ENCODE results near the gene SYVN1.
"Not testable (repeated sequence)": the region's sequence is repeated elsewhere in the genome, so short reads cannot be mapped to it uniquely, and the experiment has no call there.

Gene SYVN1

DNA sequence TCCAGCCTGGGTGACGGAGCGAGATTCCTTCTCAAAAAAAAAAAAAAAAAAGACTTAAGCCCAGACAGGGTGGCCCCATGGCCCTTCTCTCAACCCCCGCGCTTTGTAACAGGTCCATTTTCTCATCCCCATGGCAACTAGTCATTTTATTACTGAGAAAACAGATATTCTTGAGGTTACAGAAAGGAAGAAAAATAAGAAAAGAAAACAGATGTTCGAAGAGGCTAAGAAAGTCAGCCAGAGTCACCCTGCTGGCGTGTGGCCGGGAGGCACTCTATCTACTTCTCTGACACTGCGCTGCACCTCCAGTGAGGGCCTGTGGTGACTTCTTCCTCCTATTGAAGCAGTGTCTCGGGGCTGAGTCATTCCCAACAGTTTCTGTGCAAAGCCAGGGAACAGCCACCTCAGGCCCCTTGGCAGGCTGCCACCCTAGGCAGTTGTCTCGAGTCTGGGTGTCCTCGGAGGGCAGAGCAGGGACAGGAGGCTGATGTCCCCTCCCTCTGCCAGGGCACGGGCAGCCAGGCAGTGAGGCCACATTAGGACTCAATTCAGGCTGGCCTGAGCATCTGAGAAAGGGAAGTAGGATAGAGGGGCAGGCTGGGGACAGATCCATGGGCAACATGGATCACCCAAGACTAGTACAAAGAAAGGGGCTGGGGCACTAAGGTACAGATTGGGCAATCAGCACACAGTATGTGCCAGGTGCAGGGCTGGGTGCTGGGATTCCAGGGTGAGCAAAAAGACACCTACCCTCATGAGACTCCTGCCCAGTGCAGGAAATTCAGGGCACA lies 16.4 kb upstream of the SYVN1 start:
- peak; percentile 64 to 83 for DNase-seq

DNA sequence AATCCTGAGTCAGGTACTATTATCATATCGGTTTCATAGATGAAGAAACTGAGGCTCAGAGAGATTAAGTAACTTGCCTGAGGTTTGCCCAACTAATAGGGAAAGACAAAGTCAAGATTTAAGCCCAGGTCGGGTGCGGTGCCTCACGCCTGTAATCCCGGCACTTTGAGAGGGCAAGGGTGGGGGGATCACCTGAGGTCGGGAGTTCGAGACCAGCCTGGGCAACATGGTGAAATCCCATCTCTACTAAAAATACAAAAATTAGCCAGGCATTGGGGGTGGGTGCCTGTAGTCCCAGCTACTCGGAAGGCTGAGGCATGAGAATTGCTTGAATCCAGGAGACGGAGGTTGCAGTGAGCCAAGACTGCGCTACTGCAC lies 15.8 kb upstream of the SYVN1 start:
- DNase-seq: not testable (repeated sequence)

DNA sequence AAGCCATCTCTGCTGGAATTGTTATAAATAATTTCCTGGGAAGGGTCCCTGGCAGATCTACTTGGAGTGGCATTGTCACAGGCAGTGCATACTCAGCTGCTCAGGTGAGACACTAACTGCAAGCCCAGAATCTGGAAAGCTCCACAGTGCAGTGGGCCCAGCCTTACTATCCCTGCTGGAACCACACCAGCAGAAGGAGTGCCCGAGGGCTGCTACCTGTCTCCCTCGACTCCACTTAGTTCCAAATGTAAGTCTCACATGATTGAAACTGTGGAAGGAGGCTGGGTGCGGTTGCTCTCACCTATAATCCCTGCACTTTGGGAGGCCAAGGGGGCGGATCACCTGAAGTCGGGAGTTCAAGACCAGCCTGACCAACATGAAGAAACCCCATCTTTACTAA lies 14.3 kb upstream of the SYVN1 start:
- DNase-seq: no peak

GRCh38 chr11:65147352-65148075 lies 13.2 kb upstream of the SYVN1 start:
- DNase-seq: no peak

DNA sequence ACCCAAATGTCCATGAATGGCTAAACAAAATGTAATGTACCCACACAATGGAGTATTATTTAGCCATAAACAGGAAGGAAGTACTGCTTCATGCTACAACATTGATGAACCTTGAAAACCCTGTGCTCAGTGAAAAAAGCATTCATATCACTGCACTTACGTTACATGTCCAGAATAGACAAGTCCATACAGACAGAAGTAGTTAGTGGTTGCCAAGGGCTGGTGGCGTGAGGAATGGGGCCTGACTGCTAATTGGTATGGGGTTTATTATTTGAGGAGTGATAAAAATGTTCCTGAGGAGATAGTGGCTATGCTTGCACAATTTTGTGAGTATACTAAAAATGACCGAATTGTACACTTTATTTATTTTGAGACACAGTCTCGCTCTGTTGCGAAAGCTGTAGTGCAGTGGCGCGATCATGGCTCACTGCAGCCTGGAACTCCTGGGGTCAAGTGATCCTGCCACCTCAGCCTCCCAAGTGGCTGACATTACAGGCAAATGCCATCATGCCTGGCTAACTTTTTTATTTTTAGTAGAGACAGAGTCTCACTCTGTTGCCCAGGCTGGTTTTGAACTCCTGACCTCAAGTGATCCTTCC lies 7.7 kb upstream of the SYVN1 start:
- DNase-seq: no peak

- no peak for DNase-seq
Measured at GRCh38 chr11:65136515-65137096, 2.3 kb upstream of the SYVN1 start.

GRCh38 chr11:65135633-65136145 lies 1.4 kb upstream of the SYVN1 start:
- no peak for DNase-seq

DNA sequence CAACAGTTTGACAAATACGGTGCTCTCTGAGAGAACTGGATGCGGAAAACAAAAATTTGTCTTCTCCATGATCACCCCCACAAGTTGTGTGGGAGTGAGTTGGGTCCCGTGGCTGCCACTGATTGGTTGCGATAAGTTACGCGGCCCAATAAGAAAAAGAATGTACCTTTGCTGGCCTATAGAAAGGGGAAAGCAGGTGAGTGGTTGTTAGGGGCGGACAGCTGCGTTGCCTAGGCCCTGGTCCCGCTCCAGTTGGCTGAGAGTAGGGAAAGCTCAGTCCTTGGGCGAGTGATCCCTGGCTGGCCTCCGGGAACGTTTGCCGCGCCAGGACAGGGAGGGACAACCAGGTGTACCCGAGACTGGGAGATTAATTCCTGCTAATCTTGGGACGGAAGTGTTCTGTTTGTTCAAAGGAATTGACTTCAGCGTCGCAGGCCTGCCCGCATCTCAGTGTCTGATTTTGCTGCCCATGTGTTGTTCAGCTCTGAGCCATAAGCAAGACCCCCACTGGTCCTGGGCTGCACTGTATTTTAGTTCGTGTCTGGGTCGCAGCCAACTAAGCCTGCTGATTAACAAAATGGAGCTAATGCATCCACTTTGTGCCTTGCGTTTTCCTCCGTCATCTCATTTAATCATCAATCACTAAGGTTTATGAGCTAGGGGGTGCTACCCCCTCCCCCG lies 773 bp upstream of the SYVN1 start:
- DNase-seq: peak; percentile 94 to 98

- DNase-seq: no peak
Measured at GRCh38 chr11:65133724-65134123, 595 bp downstream of the SYVN1 start.

GRCh38 chr11:65132988-65133700 lies 1.2 kb downstream of the SYVN1 start:
- no peak for DNase-seq

GRCh38 chr11:65132238-65132987 lies 1.9 kb downstream of the SYVN1 start:
- no peak for DNase-seq

DNA sequence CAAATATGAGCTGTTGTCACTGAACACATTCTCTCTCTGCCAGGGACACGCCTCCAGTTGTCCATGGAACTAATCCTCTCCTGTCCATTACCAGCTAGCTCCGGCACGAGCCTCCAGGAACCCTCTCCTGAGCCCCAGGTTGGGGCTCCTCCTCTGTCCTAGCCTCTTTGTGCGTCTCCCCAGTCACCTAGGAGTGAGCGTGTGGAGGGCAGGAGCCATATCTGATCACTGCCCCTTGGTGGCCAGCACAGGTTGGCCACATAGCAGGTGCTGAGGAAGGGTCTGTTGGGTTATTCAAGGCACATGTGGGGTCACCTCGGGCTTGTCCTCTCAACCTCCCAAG lies 2.5 kb downstream of the SYVN1 start:
- DNase-seq: no peak

DNA sequence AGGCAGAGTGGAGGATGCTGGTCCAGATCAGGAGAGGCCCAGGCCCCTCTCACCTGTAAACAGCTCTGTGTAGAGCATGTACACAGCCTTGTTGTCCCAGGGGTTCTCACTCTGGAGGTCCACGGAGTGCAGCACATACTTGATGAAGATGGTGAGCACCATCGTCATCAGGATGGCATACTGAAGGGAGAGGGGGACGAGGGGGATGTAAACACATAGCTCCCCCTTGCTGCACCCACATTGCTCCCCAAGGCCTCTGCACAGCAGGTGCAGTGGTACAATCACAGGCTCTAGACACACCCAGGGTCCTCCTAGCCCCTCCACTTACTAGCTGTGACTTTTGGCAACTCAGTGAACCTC lies 2.9 kb downstream of the SYVN1 start:
- DNase-seq: no peak

DNA sequence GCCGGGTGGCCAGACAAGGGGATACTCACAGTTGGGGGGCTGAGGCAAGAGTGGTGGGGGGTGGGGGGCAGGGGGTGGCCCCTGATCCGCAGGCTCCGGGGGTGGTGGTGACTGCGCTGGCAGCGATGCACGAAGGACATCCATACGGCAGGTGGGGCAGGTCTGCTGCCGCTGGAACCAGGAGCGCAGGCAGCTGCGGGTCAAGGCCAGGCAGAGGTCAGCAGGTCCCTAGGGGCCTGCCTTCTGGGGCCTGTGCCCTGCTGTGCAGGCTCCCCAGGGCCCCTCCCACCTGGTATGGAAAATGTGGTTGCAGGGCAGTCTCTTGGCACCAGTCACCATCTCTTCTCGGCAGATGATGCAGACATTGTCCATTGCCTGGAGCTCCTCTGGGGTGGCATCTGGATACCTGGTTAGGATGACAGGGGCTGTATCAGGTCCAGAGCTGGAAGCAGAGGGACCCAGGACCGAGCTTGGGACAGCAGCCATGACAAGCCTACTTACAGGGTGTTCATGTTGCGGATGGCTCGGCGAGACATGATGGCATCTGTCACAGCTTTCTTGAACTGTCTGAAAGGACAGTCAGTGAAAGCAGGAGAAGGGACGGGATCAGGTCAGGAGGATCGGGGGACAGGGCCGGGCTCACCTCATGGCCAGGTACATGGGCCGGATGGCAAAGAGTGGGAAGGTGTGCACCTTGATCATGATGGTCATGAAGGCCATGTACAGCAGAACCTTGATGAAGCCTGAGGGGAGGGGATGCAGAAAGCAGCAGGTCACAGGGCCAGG lies 3.5 kb downstream of the SYVN1 start:
- DNase-seq: no peak

DNA sequence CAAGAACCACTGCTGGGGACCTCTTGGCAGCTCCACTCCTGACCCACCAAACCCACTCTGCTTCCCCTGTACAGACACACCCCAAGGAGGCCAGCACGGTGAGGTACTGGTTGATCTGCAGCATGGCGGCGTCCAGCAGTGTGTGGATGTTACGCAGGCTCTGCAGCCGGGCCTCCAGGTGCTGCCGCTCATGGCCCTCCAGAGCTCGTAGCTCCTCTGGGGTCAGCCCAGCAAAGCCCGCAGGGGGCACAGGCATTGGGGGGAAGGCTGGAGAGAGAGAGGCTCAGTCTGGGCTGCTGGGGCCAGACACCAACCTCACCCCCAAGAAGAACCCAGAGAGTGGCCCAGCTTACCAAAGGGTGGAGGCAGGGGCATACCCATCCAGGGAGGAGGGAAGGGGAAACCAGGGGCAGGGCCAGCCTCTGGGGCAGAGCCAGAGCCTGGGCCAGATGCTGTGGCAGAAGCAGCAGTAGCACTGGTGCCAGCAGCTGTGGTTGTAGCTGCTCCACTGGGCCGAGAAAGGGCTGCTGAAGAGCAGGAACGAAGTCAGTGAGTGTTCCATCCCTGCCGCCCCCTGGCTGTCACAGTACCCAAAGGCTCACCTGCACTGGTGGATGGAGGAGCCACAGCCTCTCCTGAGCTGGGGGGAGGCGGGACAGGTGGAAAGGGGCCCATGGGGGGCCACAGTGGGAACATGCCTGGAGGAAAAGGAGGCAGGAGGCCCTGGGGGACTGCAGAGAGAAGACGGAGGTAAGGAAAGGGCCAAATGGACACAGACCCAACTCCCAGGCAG lies 4.5 kb downstream of the SYVN1 start:
- DNase-seq: no peak

- DNase-seq: no peak
Measured at GRCh38 chr11:65128182-65129145, 5.9 kb downstream of the SYVN1 start.

DNA sequence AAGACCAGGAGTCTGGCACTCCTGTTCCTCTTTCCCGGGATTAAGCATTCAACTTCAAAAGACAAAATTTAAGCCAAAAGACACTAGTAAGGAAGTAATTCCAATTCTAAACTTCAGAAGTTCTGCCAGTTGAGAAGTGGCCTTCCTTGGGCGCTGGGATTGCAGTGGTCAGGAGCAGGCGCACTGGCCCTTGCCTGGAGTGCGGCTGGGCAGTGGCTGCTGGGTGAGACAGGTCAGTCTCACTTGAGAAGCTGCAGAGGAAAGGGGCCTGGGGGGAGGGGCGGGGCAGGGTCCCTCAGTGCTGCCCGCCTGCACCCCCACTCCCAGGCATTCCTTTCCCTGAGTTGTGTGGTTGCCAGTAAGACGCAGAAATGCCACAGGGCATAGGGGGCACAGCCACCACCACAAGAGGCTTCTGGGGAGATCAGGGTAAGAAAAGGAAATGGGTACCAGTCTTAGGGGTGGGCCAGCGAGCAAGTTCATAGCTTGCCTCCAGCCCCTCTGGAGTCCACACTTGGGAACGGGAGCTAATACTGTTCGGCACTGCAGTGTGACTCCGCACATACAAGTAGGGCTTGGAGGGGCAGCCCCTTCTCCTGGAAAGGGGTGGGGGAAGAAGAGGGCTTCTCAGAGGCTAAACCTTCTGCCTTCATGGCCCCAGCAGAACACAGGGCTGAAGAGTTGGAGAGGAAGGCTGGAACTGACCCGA lies 6.7 kb downstream of the SYVN1 start:
- DNase-seq: no peak
